AG04450 (cell line): ENCODE data around the gene KLF2. TPM values are rescaled to one million over a fixed set of nuclear protein-coding genes. Genes with fewer than 3 reads are reported as not detected.

ENCODE experiments used
- CTCF ChIA-PET: fragments of 300-600, 350-600 bp; formaldehyde crosslinking; extraction: SDS; loops from one replicate; lab custom pipeline; 2022; ENCODE audit warnings: antibody characterized with exemption, inconsistent platforms; lab: Charles Lee
- POLR2A ChIA-PET: fragments of 350-600 bp; formaldehyde crosslinking; extraction: SDS; loops from one replicate; lab custom pipeline; 2021; ENCODE audit warnings: antibody characterized with exemption, inconsistent platforms; lab: Yijun Ruan, JAX
- DNase-seq: peaks from one replicate; pipeline ENCODE4 v3.0.0-alpha.2; 2011; ENCODE audit warnings: low read depth, low spot score
- H3K27ac ChIP-seq: one replicate; pipeline ENCODE4 v1.5.1; 2012; ENCODE audit warnings: low read depth, low read length, control low read depth
- H3K27me3 ChIP-seq: one replicate; pipeline ENCODE4 v1.6.0; 2012; ENCODE audit warnings: low read length; ENCODE audit not compliant: control insufficient read depth, insufficient read depth
- H3K4me3 ChIP-seq: 2 replicates; pipeline ENCODE4 v1.5.1; 2011; ENCODE audit warnings: mild to moderate bottlenecking, low read depth, low read length, control low read depth
- H3K9me3 ChIP-seq: 2 replicates; pipeline ENCODE4 v1.5.1; 2012; ENCODE audit warnings: low read length; ENCODE audit not compliant: control insufficient read depth, insufficient read depth
- polyA plus RNA-seq: library from polyadenylated mRNA; depleted of rRNA; stranded (reverse); fragments of >200 nt; gene quantifications from 2 replicates; pipeline ENCODE4 v1.2.3, GENCODE V29; 2011
- TF ChIP-seq, protein P1 (sequence below): IDR thresholded peaks from 2 replicates; pipeline ENCODE4 v1.5.1; 2011; ENCODE audit warnings: low read depth, low read length, control low read depth, inconsistent platforms

Gene KLF2
- polyA plus RNA-seq, 1 experiment = 0.60 TPM

- H3K27ac ChIP-seq = no peak overlapping the region
These were observed 5.1 kb upstream of the KLF2 start for GRCh38 chr19:16319481-16319880.

DNA sequence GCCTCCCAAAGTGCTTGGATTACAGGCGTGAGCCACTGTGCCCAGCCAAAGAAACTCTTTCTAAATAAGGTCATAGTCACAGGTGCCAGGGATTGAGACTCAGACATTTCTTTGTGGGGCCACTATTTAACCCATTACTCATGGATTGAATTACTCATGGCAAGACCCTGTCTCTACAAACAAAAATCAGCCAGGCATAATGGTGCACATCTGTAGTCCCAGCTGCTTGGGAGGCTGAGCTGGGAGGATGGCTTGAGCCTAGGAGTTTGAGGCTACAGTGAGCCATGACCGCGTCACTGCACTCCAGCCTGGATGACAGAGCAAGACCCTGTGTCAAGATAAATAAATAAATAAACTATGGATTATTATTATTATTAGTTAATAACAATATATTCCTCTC, 3.6 kb upstream of the KLF2 start:
- Histone ChIP-seq H3K27ac (no peak overlapping the region), H3K9me3 (no peaks in the 10 kb centered on the region), H3K27me3 (no peaks in the 10 kb centered on the region), H3K4me3 (no peak overlapping the region)
- ChIA-PET CTCF (no interaction called here), POLR2A (no interaction called here)
- no peak for DNase-seq
- TF ChIP-seq, protein P1, sequence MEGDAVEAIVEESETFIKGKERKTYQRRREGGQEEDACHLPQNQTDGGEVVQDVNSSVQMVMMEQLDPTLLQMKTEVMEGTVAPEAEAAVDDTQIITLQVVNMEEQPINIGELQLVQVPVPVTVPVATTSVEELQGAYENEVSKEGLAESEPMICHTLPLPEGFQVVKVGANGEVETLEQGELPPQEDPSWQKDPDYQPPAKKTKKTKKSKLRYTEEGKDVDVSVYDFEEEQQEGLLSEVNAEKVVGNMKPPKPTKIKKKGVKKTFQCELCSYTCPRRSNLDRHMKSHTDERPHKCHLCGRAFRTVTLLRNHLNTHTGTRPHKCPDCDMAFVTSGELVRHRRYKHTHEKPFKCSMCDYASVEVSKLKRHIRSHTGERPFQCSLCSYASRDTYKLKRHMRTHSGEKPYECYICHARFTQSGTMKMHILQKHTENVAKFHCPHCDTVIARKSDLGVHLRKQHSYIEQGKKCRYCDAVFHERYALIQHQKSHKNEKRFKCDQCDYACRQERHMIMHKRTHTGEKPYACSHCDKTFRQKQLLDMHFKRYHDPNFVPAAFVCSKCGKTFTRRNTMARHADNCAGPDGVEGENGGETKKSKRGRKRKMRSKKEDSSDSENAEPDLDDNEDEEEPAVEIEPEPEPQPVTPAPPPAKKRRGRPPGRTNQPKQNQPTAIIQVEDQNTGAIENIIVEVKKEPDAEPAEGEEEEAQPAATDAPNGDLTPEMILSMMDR = no peak

More at GRCh38 chr19:16319481-16319880, 5.1 kb upstream of the KLF2 start:
- POLR2A ChIA-PET = no interaction called here
- TF ChIP-seq, protein P1 = no peak
- no peak for DNase-seq
- CTCF ChIA-PET = no interaction called here
- Histone ChIP-seq H3K27me3 (no peaks in the 10 kb centered on the region), H3K9me3 (no peaks in the 10 kb centered on the region), H3K4me3 (no peak overlapping the region)

DNA sequence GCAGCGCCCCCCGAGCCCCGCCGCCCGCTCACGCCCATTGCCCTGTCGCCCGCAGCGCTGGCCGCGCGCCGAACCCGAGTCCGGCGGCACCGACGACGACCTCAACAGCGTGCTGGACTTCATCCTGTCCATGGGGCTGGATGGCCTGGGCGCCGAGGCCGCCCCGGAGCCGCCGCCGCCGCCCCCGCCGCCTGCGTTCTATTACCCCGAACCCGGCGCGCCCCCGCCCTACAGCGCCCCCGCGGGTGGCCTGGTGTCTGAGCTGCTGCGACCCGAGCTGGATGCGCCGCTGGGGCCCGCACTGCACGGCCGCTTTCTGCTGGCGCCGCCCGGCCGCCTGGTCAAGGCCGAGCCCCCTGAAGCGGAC, 518 bp downstream of the KLF2 start:
- ChIA-PET POLR2A (interaction anchor here (0.6 to 1.7 kb wide), 14 partner anchors 9 to 128 kb away, joined by 3 to 43 read pairs (median 5); partner anchors contain the start of gene AP1M1), CTCF (no interaction called here)
- TF ChIP-seq, protein P1 = no peak
- no peaks in the 10 kb centered on the region for H3K27me3 ChIP-seq
- no peak for DNase-seq
- peaks cover 4% of the 10 kb centered on the region; the same call in 1 of the 2 replicates for H3K9me3 ChIP-seq
- no peak overlapping the region for H3K27ac ChIP-seq
- peak overlapping the region; percentile 72 for H3K4me3 ChIP-seq

- H3K27ac ChIP-seq = no peak overlapping the region
- TF ChIP-seq, protein P1 = no peak
- no peak for DNase-seq
- POLR2A ChIA-PET = interaction anchor here (0.6 to 1.7 kb wide), 3 partner anchors 10 to 58 kb away, joined by 4 to 43 read pairs (median 5); no protein-coding TSS in a partner anchor
- H3K27me3 ChIP-seq = no peaks in the 10 kb centered on the region
- CTCF ChIA-PET = no interaction called here
- peak overlapping the region; percentile 72 for H3K4me3 ChIP-seq
- peaks cover 4% of the 10 kb centered on the region; the same call in 1 of the 2 replicates for H3K9me3 ChIP-seq
These were observed 1.2 kb downstream of the KLF2 start for GRCh38 chr19:16325641-16326400.
